Left forelimb (tissue), 1 donor: ENCODE results near the gene HNMT.

ENCODE experiments used
- DNase-seq: peaks from one replicate; pipeline ENCODE4 v3.0.0-alpha.2; 2018; ENCODE audit warnings: low spot score

Gene HNMT

GRCh38 chr2:138012082-138012481 lies 47.8 kb downstream of the HNMT start:
- DNase-seq: no peak

- no peak for DNase-seq
Measured at GRCh38 chr2:138012968-138013367, 48.7 kb downstream of the HNMT start.

- DNase-seq: no peak
Measured at GRCh38 chr2:138013639-138014038, 49.4 kb downstream of the HNMT start.

GRCh38 chr2:138015494-138015893 lies 51.2 kb downstream of the HNMT start:
- DNase-seq: no peak

- no peak for DNase-seq
Measured at GRCh38 chr2:138016351-138017087, 52.2 kb downstream of the HNMT start.

- no peak for DNase-seq
Measured at GRCh38 chr2:138017824-138018223, 53.6 kb downstream of the HNMT start.

- no peak for DNase-seq
Measured at GRCh38 chr2:138018866-138019688, 54.8 kb downstream of the HNMT start.

GRCh38 chr2:138020432-138020831 lies 56.2 kb downstream of the HNMT start:
- no peak for DNase-seq

GRCh38 chr2:138021154-138021553 lies 56.9 kb downstream of the HNMT start:
- DNase-seq: no peak

GRCh38 chr2:138023298-138023697 lies 59.0 kb downstream of the HNMT start:
- DNase-seq: no peak

GRCh38 chr2:138023976-138024375 lies 59.7 kb downstream of the HNMT start:
- no peak for DNase-seq

- DNase-seq: no peak
Measured at GRCh38 chr2:138026111-138027020, 62.1 kb downstream of the HNMT start.

- DNase-seq: no peak
Measured at GRCh38 chr2:138028538-138028937, 64.3 kb downstream of the HNMT start.

- DNase-seq: no peak
Measured at GRCh38 chr2:138029276-138029675, 65.0 kb downstream of the HNMT start.

GRCh38 chr2:138030459-138030858 lies 66.2 kb downstream of the HNMT start:
- no peak for DNase-seq

- no peak for DNase-seq
Measured at GRCh38 chr2:138032334-138032733, 68.1 kb downstream of the HNMT start.

GRCh38 chr2:138034536-138034935 lies 70.3 kb downstream of the HNMT start:
- no peak for DNase-seq

GRCh38 chr2:138035608-138036217 lies 71.4 kb downstream of the HNMT start:
- no peak for DNase-seq

- no peak for DNase-seq
Measured at GRCh38 chr2:138036522-138036921, 72.2 kb downstream of the HNMT start.

- no peak for DNase-seq
Measured at GRCh38 chr2:138037090-138037489, 72.8 kb downstream of the HNMT start.

GRCh38 chr2:138040616-138041015 lies 76.3 kb downstream of the HNMT start:
- no peak for DNase-seq

- no peak for DNase-seq
Measured at GRCh38 chr2:138042311-138042710, 78.0 kb downstream of the HNMT start.
